Endothelial cell of umbilical vein (primary cell): Measurements from ENCODE around the gene BORCS5. TPM values are rescaled to one million over a fixed set of nuclear protein-coding genes. Genes with fewer than 3 reads are reported as not detected.

ENCODE experiments used
- BruUV-seq: library from RNA; stranded (reverse); fragments of 400-500 nt; replicated peaks from 2 replicates; lab custom pipeline; 2021; lab: Mats Ljungman, UMichigan
- CTCF ChIA-PET: fragments of 300-600, 350-600 bp; sonication (Branson Sonifier 250); formaldehyde crosslinking; loops from one replicate; lab custom pipeline; 2021; ENCODE audit warnings: antibody characterized with exemption, inconsistent platforms; lab: Charles Lee
- POLR2A ChIA-PET: fragments of 300-600, 350-600 bp; sonication (Branson Sonifier 250); formaldehyde crosslinking; loops from one replicate; lab custom pipeline; 2021; ENCODE audit warnings: antibody characterized with exemption, inconsistent platforms; lab: Charles Lee
- DNase-seq: peaks from one replicate; pipeline ENCODE4 v3.0.0-alpha.2; 2011; ENCODE audit warnings: low read depth, low spot score
- FAIRE-seq: peaks from 2 replicates; lab custom pipeline; 2011; peaks lifted over from hg19 to GRCh38; lab: Jason Lieb, UNC
- H2AFZ ChIP-seq: 2 replicates; pipeline ENCODE4 v1.6.0; 2012; ENCODE audit warnings: low read depth, low read length, control low read depth, inconsistent platforms
- H3K27ac ChIP-seq: 2 replicates; pipeline ENCODE4 v1.5.1; 2011; ENCODE audit warnings: low read depth, mild to moderate bottlenecking, control low read depth, low read length, moderate library complexity; ENCODE audit not compliant: insufficient read depth
- H3K27me3 ChIP-seq, 2 experiments: 2 replicates each; pipeline versions ENCODE4 v1.6.0 to v1.6.1; 2011; ENCODE audit warnings: low read length in 2 of 2, mixed read lengths in 1 of 2; ENCODE audit not compliant: control insufficient read depth in 2 of 2, insufficient read depth in 2 of 2
- H3K36me3 ChIP-seq, 2 experiments: 2 replicates in 1 of 2; 3 replicates in 1 of 2; pipeline ENCODE4 v1.5.1; 2011; ENCODE audit warnings: low read length in 2 of 2, mild to moderate bottlenecking in 1 of 2, moderate library complexity in 1 of 2; ENCODE audit not compliant: control insufficient read depth in 2 of 2, insufficient read depth in 2 of 2; ENCODE audit errors: extremely low read depth in 1 of 2
- H3K4me1 ChIP-seq: 3 replicates; pipeline ENCODE4 v1.5.1; 2011; ENCODE audit warnings: mild to moderate bottlenecking, low read length; ENCODE audit not compliant: control insufficient read depth, insufficient read depth; ENCODE audit errors: extremely low read depth
- H3K4me2 ChIP-seq: 2 replicates; pipeline ENCODE4 v1.6.1; 2011; ENCODE audit warnings: low read length, control low read depth, mixed read lengths; ENCODE audit not compliant: insufficient read depth
- H3K4me3 ChIP-seq, 3 experiments: fragments of 200-600 bp in 1 of 3; sonication (generic), shearing (Covaris generic) in 1 of 3; replicated peaks in 1 of 3; 2 replicates each; pipeline ENCODE4 v1.5.1; 2011 to 2016; ENCODE audit warnings: control low read depth in 3 of 3, low read length in 3 of 3, mild to moderate bottlenecking in 2 of 3, inconsistent platforms in 1 of 3, low read depth in 1 of 3, moderate library complexity in 1 of 3; ENCODE audit not compliant: insufficient read depth in 1 of 3
- H3K79me2 ChIP-seq: 2 replicates; pipeline ENCODE4 v1.6.0; 2012; ENCODE audit warnings: low read length, inconsistent platforms; ENCODE audit not compliant: control insufficient read depth, insufficient read depth
- H3K9ac ChIP-seq: replicated peaks from 2 replicates; pipeline ENCODE3; 2011; ENCODE audit warnings: low read length, control low read depth; ENCODE audit not compliant: insufficient read depth; ENCODE audit errors: extremely low read depth
- H3K9me1 ChIP-seq: replicated peaks from 3 replicates; pipeline ENCODE4 v1.6.0; 2011; ENCODE audit warnings: mild to moderate bottlenecking, low read length; ENCODE audit not compliant: control insufficient read depth, insufficient read depth; ENCODE audit errors: extremely low read depth
- H3K9me3 ChIP-seq: replicated peaks from 2 replicates; pipeline ENCODE4 v1.5.1; 2012; ENCODE audit warnings: low read length, inconsistent platforms; ENCODE audit not compliant: control insufficient read depth, insufficient read depth
- H4K20me1 ChIP-seq: replicated peaks from 2 replicates; pipeline ENCODE3; 2011; ENCODE audit warnings: mild to moderate bottlenecking, low read length; ENCODE audit not compliant: control insufficient read depth, insufficient read depth; ENCODE audit errors: extremely low read depth
- EZH2 ChIP-seq: IDR thresholded peaks from 2 replicates; pipeline ENCODE4 v1.6.1; 2012; ENCODE audit warnings: borderline replicate concordance, low read depth, mild to moderate bottlenecking, moderate library complexity, low read length, inconsistent platforms; ENCODE audit not compliant: severe bottlenecking
- FOS ChIP-seq: IDR thresholded peaks from 2 replicates; pipeline ENCODE4 v1.6.1; 2011; ENCODE audit warnings: mild to moderate bottlenecking, low read length, moderate library complexity, borderline replicate concordance; ENCODE audit not compliant: insufficient read depth
- GATA2 ChIP-seq: IDR thresholded peaks from 2 replicates; pipeline ENCODE4 v1.7.0; 2011; ENCODE audit warnings: low read depth, mild to moderate bottlenecking, moderate library complexity, mixed read lengths, low read length; ENCODE audit not compliant: insufficient read length, insufficient read depth
- JUN ChIP-seq: IDR thresholded peaks from 2 replicates; pipeline ENCODE4 v1.6.1; 2011; ENCODE audit warnings: borderline replicate concordance, low read depth; ENCODE audit not compliant: insufficient read length, insufficient read depth
- MYC ChIP-seq: IDR thresholded peaks from one replicate; pipeline ENCODE4 v1.6.1; 2011; ENCODE audit warnings: mild to moderate bottlenecking, low read depth, low read length
- POLR2A ChIP-seq: IDR thresholded peaks from 2 replicates; pipeline ENCODE4 v1.6.1; 2012; ENCODE audit warnings: low read depth, mild to moderate bottlenecking, control low read depth, low read length
- POLR2AphosphoS5 ChIP-seq: IDR thresholded peaks from 2 replicates; pipeline ENCODE4 v1.6.1; 2012; ENCODE audit warnings: low read depth, mild to moderate bottlenecking, control low read depth, low read length, moderate library complexity; ENCODE audit not compliant: insufficient read depth
- dilution Hi-C: fragments of 300-500 bp; cut with MboI; formaldehyde crosslinking; loops from one replicate; pipeline ENCODE4 v1.15.0; 2019; ENCODE audit warnings: low sequenced_read_pairs; ENCODE audit not compliant: extremely low pct_ligation_motif_present
- intact Hi-C: fragments of 100-400 bp; cut with micrococcal nuclease; formaldehyde crosslinking; loops from one replicate; pipeline ENCODE4 v1.10.0; 2022
- polyA plus RNA-seq, 4 experiments: library from polyadenylated mRNA; depleted of rRNA in 3 of 4; stranded (reverse) in 3 of 4; unstranded in 1 of 4; fragments of >200 nt; gene quantifications; 2 replicates each; pipeline versions ENCODE4 v1.2.1 to v1.2.3, GENCODE V29; 2011 to 2012; ENCODE audit warnings: missing spikeins in 1 of 4
- total RNA-seq: library from RNA; stranded (reverse); gene quantifications from 2 replicates; pipeline ENCODE4 v1.2.3, GENCODE V29; 2021
- TF ChIP-seq, protein P1 (sequence below), 2 donors: IDR thresholded peaks; 1 replicate in 1 of 2; 2 replicates in 1 of 2; pipeline ENCODE4 v1.5.1; 2011; ENCODE audit warnings: low read length in 2 of 2, mild to moderate bottlenecking in 2 of 2, moderate library complexity in 2 of 2, control low read depth in 1 of 2, inconsistent platforms in 1 of 2, low read depth in 1 of 2; ENCODE audit not compliant: insufficient read depth in 1 of 2; ENCODE audit errors: extremely low read depth in 1 of 2
- TF ChIP-seq, protein P2 (sequence below): IDR thresholded peaks from 2 replicates; pipeline ENCODE4 v1.6.1; 2011; ENCODE audit not compliant: insufficient read depth, insufficient read length

Gene BORCS5
- total and polyA plus RNA-seq, 2 donors (not counting 3 experiments of a cell fraction or from before 2014, with no cell fraction given) = 8.3 to 10.5 TPM

DNA sequence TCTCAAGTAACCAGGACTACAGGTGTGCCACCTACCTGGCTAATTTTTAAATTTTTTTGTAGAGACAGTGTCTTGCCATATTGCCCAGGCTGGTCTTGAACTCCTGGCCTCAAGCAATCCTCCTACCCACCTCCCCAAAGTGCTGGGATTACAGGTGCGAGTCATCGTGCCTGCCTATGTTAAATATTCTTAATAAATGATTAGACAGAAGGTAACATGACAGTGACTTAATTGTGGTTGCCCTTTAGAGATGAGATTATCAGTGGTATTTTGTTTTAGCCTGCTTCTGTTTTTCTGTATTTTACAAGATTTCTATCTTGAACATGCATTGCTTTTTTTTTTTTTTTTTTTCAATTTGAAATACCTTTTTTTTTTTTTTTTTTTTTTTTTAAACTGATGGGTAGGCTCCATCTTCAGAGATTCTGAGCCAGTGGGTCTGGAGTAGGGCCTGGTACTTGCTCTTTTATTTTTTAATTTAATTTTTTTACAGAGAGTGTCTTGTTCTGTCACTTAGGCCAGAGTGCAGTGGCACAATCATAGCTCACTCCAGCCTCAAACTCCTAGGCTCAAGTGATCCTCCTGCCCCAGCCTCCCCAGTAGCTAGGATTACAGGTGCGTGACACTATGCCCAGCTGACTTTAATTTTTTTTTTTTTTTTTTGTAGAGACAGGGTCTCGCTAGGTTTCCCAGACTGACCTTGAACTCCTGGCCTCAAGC lies 88.4 kb downstream of the BORCS5 start:
- H3K4me2 ChIP-seq = no peak overlapping the region
- no peak overlapping the region for H3K27ac ChIP-seq
- intact Hi-C loops = no loop called here
- no peaks in the 10 kb centered on the region for H3K9me3 ChIP-seq
- no peaks in the 10 kb centered on the region for H4K20me1 ChIP-seq
- DNase-seq (no peak), FAIRE-seq (no peak)
- H3K9ac ChIP-seq = no peak overlapping the region
- CTCF ChIA-PET = no interaction called here
- no peak overlapping the region for H2AFZ ChIP-seq
- BruUV-seq = no TSS peak
- no peak overlapping the region for H3K4me3 ChIP-seq
- no peaks in the 10 kb centered on the region for H3K36me3 ChIP-seq
- H3K4me1 ChIP-seq = peaks cover 42% of the 10 kb centered on the region
- peaks cover 1% of the 10 kb centered on the region for H3K79me2 ChIP-seq
- POLR2A ChIA-PET = no interaction called here
- no peak for TF ChIP-seq FOS
- TF ChIP-seq POLR2A = no peak
- TF ChIP-seq, protein P1, sequence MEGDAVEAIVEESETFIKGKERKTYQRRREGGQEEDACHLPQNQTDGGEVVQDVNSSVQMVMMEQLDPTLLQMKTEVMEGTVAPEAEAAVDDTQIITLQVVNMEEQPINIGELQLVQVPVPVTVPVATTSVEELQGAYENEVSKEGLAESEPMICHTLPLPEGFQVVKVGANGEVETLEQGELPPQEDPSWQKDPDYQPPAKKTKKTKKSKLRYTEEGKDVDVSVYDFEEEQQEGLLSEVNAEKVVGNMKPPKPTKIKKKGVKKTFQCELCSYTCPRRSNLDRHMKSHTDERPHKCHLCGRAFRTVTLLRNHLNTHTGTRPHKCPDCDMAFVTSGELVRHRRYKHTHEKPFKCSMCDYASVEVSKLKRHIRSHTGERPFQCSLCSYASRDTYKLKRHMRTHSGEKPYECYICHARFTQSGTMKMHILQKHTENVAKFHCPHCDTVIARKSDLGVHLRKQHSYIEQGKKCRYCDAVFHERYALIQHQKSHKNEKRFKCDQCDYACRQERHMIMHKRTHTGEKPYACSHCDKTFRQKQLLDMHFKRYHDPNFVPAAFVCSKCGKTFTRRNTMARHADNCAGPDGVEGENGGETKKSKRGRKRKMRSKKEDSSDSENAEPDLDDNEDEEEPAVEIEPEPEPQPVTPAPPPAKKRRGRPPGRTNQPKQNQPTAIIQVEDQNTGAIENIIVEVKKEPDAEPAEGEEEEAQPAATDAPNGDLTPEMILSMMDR (IDR thresholded peaks at IDR 0.05; ENCODE audit: extremely low read depth in 1 of 2, insufficient read depth in 1 of 2, low read depth in 1 of 2, low read length in 2 of 2) = no peak
- TF ChIP-seq, protein P2, sequence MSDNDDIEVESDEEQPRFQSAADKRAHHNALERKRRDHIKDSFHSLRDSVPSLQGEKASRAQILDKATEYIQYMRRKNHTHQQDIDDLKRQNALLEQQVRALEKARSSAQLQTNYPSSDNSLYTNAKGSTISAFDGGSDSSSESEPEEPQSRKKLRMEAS = no peak
- no peak for TF ChIP-seq MYC
- TF ChIP-seq POLR2AphosphoS5 = no peak
- no peak for TF ChIP-seq JUN
- no peak for TF ChIP-seq EZH2
- TF ChIP-seq GATA2 = no peak
- no peaks in the 10 kb centered on the region for H3K9me1 ChIP-seq
- no peaks in the 10 kb centered on the region for H3K27me3 ChIP-seq
- dilution Hi-C loops = no loop called here
